ENCODE measurements around the gene GALNT2. TPM values are rescaled to one million over a fixed set of nuclear protein-coding genes. Genes with fewer than 3 reads are reported as not detected.

Gene GALNT2
- total RNA-seq, 4 donors from 2014 or later: 47.9 to 78.6 (median 60.0) TPM

DNA sequence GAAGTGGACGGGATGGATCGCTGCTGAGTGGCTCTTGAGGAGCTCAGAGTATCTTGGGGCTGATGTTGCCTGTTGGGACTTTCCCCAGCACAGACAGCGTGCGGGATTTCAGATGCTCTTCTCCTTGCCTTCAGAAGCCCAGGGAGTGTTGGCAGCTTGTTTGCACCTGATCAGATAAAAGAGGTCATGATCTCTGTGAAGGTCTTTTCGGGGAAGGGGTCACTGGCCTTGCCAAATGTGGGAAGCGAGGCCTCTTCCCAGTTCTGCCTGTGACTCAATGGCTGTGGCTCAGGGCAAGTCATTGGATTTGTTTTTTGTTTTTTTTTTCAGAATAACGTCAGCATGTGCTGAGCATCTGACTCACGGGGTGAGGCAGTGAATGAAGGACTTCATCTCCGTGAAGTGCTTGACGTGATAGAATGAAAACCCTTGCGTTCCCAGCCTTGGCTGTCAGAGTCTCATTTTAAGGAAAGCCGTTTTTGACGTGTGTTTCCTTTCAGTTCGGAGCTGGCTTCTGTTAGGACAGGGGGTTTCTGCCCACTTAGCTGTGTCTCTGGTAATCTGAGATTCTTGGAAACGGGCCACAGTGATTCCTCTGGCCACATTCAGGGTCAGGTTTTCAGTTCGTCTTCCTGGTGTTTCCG is 46.7 kb downstream of the GALNT2 start:
- Histone ChIP-seq H3K27ac (peak overlapping the region; percentile 60 to 94 (median 86)), H3K36me3 (no peaks in the 10 kb centered on the region), H3K4me3 (peak overlapping the region in 2 of 4 donors; percentile 5 to 11), H3K9me3 (no peaks in the 10 kb centered on the region), H3K4me1 (peaks cover 0 to 70% (median 40%) of the 10 kb centered on the region in 4 donors), H3K27me3 (no peaks in the 10 kb centered on the region)
- DNase-seq (ENCODE audit: low spot score in 2 of 2): peak in 1 of 2 donors; percentile 40
- peak; percentile 88 to 94 for TF ChIP-seq EP300 (IDR thresholded peaks at IDR 0.05)
- peak; percentile 6 to 32 for TF ChIP-seq POLR2A (IDR thresholded peaks at IDR 0.05)
- no peak for TF ChIP-seq CTCF (IDR thresholded peaks at IDR 0.05)
- WGBS, 2 donors: 38% methylated on average over 17 of the region's 17 CpGs

GRCh38 chr1:230114237-230114651 is 47.2 kb downstream of the GALNT2 start:
- no peak for TF ChIP-seq POLR2A (IDR thresholded peaks at IDR 0.05)
- TF ChIP-seq EP300 (IDR thresholded peaks at IDR 0.05): no peak
- TF ChIP-seq CTCF (IDR thresholded peaks at IDR 0.05): no peak
- H3K4me1 ChIP-seq: peaks cover 0 to 66% (median 37%) of the 10 kb centered on the region in 4 donors
- WGBS, 2 donors: 61 to 66% methylated on average over 15 of the region's 15 CpGs
- DNase-seq (ENCODE audit: low spot score in 2 of 2): no peak
- no peaks in the 10 kb centered on the region for H3K36me3 ChIP-seq
- H3K27ac ChIP-seq: peak overlapping the region; percentile 60 to 94 (median 86)
- no peaks in the 10 kb centered on the region for H3K9me3 ChIP-seq
- no peaks in the 10 kb centered on the region for H3K27me3 ChIP-seq
- H3K4me3 ChIP-seq: peak overlapping the region in 2 of 4 donors; percentile 5 to 11

- no peak overlapping the region for H3K4me3 ChIP-seq
- DNase-seq (ENCODE audit: low spot score in 2 of 2): no peak
- H3K36me3 ChIP-seq: no peaks in the 10 kb centered on the region
- no peaks in the 10 kb centered on the region for H3K27me3 ChIP-seq
- peaks cover 0 to 47% (median 11%) of the 10 kb centered on the region in 4 donors for H3K4me1 ChIP-seq
- no peaks in the 10 kb centered on the region for H3K9me3 ChIP-seq
- TF ChIP-seq CTCF (IDR thresholded peaks at IDR 0.05) (no peak), POLR2A (IDR thresholded peaks at IDR 0.05) (no peak), EP300 (IDR thresholded peaks at IDR 0.05) (no peak)
- H3K27ac ChIP-seq: no peak overlapping the region
- WGBS, 2 donors: 94 to 95% methylated on average over 6 of the region's 6 CpGs
Measured at GRCh38 chr1:230117694-230118093, 50.7 kb downstream of the GALNT2 start.

GRCh38 chr1:230119340-230119739 is 52.3 kb downstream of the GALNT2 start:
- Histone ChIP-seq H3K36me3 (no peaks in the 10 kb centered on the region), H3K4me1 (peaks cover 0 to 46% (median 4%) of the 10 kb centered on the region in 4 donors), H3K27me3 (no peaks in the 10 kb centered on the region), H3K9me3 (no peaks in the 10 kb centered on the region), H3K27ac (peak overlapping the region in 1 of 4 donors; percentile 12), H3K4me3 (no peak overlapping the region)
- TF ChIP-seq POLR2A (IDR thresholded peaks at IDR 0.05) (no peak), EP300 (IDR thresholded peaks at IDR 0.05) (no peak), CTCF (IDR thresholded peaks at IDR 0.05) (no peak)
- 84 to 86% methylated on average over 6 of the region's 6 CpGs for WGBS, 2 donors
- no peak for DNase-seq (ENCODE audit: low spot score in 2 of 2)

GRCh38 chr1:230120289-230120920 is 53.4 kb downstream of the GALNT2 start:
- WGBS, 2 donors: 81 to 82% methylated on average over 14 of the region's 14 CpGs
- peak; percentile 36 to 45 for DNase-seq (ENCODE audit: low spot score in 2 of 2)
- H3K27me3 ChIP-seq: no peaks in the 10 kb centered on the region
- no peaks in the 10 kb centered on the region for H3K36me3 ChIP-seq
- peaks cover 0 to 46% (median 9%) of the 10 kb centered on the region in 4 donors for H3K4me1 ChIP-seq
- H3K4me3 ChIP-seq: no peak overlapping the region
- peak overlapping the region in 2 of 4 donors; percentile 12 to 18 for H3K27ac ChIP-seq
- H3K9me3 ChIP-seq: no peaks in the 10 kb centered on the region
- TF ChIP-seq CTCF (IDR thresholded peaks at IDR 0.05): no peak
- peak in 1 of 2 donors; percentile 44 for TF ChIP-seq EP300 (IDR thresholded peaks at IDR 0.05)

Measured in tibial nerve (tissue), 4 donors.